K562 (cell line): ENCODE results near the gene WAS. TPM values are rescaled to one million over a fixed set of nuclear protein-coding genes. Genes with fewer than 3 reads are reported as not detected.

Experiments
- HMGN3 ChIP-seq: IDR thresholded peaks from 2 replicates; pipeline ENCODE4 v1.6.1; 2011; ENCODE audit warnings: borderline replicate concordance, low read depth, mild to moderate bottlenecking, mixed read lengths, low read length; ENCODE audit not compliant: insufficient read length; ENCODE audit errors: extremely low read depth
- PURB ChIP-seq: sonication (generic); formaldehyde crosslinking; IDR thresholded peaks from 2 replicates; pipeline ENCODE4 v1.9.0; 2021; ENCODE audit warnings: low read depth, mild to moderate bottlenecking, missing genetic modification reagents
- polyA plus RNA-seq, 8 experiments: library from polyadenylated mRNA; depleted of rRNA in 4 of 8; stranded (reverse) in 5 of 8; unstranded in 3 of 8; fragments of >200 nt; fragmentation: Nextera tagmentation in 2 of 8; fragmentation: Illumina TruSeq in 1 of 8; extraction: Ambion mirVana in 2 of 8; extraction: Trizol in 1 of 8; gene quantifications; 2 replicates each; pipeline versions ENCODE4 v1.2.1 to v1.2.3, GENCODE V29; 2011 to 2014; ENCODE audit warnings: inconsistent platforms in 1 of 8, missing spikeins in 1 of 8
- total RNA-seq, 7 experiments: library from RNA; depleted of rRNA in 6 of 7; stranded (reverse); fragments of >200 nt in 6 of 7; fragmentation: Illumina TruSeq in 2 of 7; extraction: Trizol in 2 of 7; gene quantifications; 2 replicates each; pipeline versions ENCODE4 v1.2.1 to v1.2.3, GENCODE V29; 2011 to 2021; ENCODE audit warnings: low replicate concordance in 1 of 7
- TF ChIP-seq, protein P1 (sequence below), 2 experiments: fragments of 450-650 bp in 1 of 2; sonication (generic) in 1 of 2; formaldehyde crosslinking in 1 of 2; IDR thresholded peaks; 2 replicates each; pipeline versions ENCODE4 v1.7.1 to v1.9.0; 2016 to 2022; ENCODE audit warnings: inconsistent platforms in 1 of 2, mild to moderate bottlenecking in 1 of 2, missing genetic modification reagents in 1 of 2
- TF ChIP-seq, protein P2 (sequence below): fragments of 450-650 bp; IDR thresholded peaks from 2 replicates; pipeline ENCODE4 v1.6.1; 2016; ENCODE audit warnings: mild to moderate bottlenecking

The WAS gene
- total and polyA plus RNA-seq, 9 of the 15 experiments (the other 6 are each of a cell fraction or from before 2014, with no cell fraction given), result 0.11 to 16.1 (median 3.8) TPM

DNA sequence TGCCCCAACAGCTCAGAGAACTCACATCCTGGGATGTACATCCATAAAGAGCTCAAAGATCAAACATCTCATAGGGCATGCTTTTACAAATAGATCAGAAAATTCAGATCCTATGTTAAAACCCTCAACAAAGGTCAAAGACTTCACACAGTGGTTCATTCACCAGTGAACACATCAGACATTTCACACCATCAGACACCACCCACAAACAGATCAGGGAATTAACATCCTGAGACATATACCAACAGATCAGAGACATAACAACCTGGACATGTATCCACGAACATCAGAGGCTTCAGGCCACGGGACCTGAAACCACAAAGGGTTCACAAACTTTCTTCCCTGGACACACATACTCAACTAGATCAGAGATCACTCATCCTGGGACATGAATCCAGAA is 36.4 kb downstream of the WAS start (continued):
- TF ChIP-seq, protein P1, sequence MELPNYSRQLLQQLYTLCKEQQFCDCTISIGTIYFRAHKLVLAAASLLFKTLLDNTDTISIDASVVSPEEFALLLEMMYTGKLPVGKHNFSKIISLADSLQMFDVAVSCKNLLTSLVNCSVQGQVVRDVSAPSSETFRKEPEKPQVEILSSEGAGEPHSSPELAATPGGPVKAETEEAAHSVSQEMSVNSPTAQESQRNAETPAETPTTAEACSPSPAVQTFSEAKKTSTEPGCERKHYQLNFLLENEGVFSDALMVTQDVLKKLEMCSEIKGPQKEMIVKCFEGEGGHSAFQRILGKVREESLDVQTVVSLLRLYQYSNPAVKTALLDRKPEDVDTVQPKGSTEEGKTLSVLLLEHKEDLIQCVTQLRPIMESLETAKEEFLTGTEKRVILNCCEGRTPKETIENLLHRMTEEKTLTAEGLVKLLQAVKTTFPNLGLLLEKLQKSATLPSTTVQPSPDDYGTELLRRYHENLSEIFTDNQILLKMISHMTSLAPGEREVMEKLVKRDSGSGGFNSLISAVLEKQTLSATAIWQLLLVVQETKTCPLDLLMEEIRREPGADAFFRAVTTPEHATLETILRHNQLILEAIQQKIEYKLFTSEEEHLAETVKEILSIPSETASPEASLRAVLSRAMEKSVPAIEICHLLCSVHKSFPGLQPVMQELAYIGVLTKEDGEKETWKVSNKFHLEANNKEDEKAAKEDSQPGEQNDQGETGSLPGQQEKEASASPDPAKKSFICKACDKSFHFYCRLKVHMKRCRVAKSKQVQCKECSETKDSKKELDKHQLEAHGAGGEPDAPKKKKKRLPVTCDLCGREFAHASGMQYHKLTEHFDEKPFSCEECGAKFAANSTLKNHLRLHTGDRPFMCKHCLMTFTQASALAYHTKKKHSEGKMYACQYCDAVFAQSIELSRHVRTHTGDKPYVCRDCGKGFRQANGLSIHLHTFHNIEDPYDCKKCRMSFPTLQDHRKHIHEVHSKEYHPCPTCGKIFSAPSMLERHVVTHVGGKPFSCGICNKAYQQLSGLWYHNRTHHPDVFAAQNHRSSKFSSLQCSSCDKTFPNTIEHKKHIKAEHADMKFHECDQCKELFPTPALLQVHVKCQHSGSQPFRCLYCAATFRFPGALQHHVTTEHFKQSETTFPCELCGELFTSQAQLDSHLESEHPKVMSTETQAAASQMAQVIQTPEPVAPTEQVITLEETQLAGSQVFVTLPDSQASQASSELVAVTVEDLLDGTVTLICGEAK (IDR thresholded peaks at IDR 0.05), result no peak
- TF ChIP-seq, protein P1 (CRISPR knock-in tag; IDR thresholded peaks at IDR 0.05), result no peak
- TF ChIP-seq PURB (CRISPR knock-in tag) (no peak), HMGN3 (no peak)
- TF ChIP-seq, protein P2, sequence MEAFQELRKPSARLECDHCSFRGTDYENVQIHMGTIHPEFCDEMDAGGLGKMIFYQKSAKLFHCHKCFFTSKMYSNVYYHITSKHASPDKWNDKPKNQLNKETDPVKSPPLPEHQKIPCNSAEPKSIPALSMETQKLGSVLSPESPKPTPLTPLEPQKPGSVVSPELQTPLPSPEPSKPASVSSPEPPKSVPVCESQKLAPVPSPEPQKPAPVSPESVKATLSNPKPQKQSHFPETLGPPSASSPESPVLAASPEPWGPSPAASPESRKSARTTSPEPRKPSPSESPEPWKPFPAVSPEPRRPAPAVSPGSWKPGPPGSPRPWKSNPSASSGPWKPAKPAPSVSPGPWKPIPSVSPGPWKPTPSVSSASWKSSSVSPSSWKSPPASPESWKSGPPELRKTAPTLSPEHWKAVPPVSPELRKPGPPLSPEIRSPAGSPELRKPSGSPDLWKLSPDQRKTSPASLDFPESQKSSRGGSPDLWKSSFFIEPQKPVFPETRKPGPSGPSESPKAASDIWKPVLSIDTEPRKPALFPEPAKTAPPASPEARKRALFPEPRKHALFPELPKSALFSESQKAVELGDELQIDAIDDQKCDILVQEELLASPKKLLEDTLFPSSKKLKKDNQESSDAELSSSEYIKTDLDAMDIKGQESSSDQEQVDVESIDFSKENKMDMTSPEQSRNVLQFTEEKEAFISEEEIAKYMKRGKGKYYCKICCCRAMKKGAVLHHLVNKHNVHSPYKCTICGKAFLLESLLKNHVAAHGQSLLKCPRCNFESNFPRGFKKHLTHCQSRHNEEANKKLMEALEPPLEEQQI, result no peak
